HFF-Myc (cell line): ENCODE data around the gene IQCB1.

Experiments used
- DNase-seq: peaks from one replicate; pipeline ENCODE4 v3.0.0-alpha.2; 2011; ENCODE audit warnings: low read depth; ENCODE audit errors: extremely low read depth
- H3K4me3 ChIP-seq: replicated peaks from 2 replicates; pipeline ENCODE4 v1.5.1; 2011; ENCODE audit warnings: low read depth, mild to moderate bottlenecking, control low read depth, low read length
- CTCF ChIP-seq: IDR thresholded peaks from 2 replicates; pipeline ENCODE4 v1.5.1; 2012; ENCODE audit warnings: mild to moderate bottlenecking, low read depth, low read length, control low read depth; ENCODE audit errors: missing control alignments

The IQCB1 gene

GRCh38 chr3:121720163-121720562 lies 114.7 kb downstream of the IQCB1 start:
- H3K4me3 ChIP-seq: no peak overlapping the region
- DNase-seq: no peak
- no peak for TF ChIP-seq CTCF
